Liver (tissue), 9 donors: ENCODE results near the gene CFAP100. TPM values are rescaled to one million over a fixed set of nuclear protein-coding genes. Genes with fewer than 3 reads are reported as not detected.

Source experiments
- DNase-seq: peaks from one replicate; pipeline ENCODE4 v3.0.0-alpha.2; 2017; ENCODE audit warnings: low spot score
- H3K27ac ChIP-seq, 2 donors: one replicate each; pipeline ENCODE4 v1.7.0; 2013; ENCODE audit warnings: inconsistent platforms in 2 of 2, low read length in 2 of 2, control low read depth in 1 of 2, low read depth in 1 of 2, mild to moderate bottlenecking in 1 of 2
- H3K27me3 ChIP-seq, 4 donors: one replicate each; pipeline versions ENCODE4 v1.6.1 to v1.7.0; 2013; ENCODE audit warnings: low read length in 3 of 4, inconsistent platforms in 1 of 4, mild to moderate bottlenecking in 1 of 4, moderate library complexity in 1 of 4; ENCODE audit not compliant: control insufficient read depth in 4 of 4, insufficient read depth in 4 of 4
- H3K36me3 ChIP-seq, 4 donors: one replicate each; pipeline versions ENCODE4 v1.6.1 to v1.7.0; 2013; ENCODE audit warnings: low read length in 3 of 4, mild to moderate bottlenecking in 3 of 4, low read depth in 1 of 4, moderate library complexity in 1 of 4; ENCODE audit not compliant: control insufficient read depth in 4 of 4, insufficient read depth in 3 of 4
- H3K4me1 ChIP-seq, 4 donors: one replicate each; pipeline versions ENCODE4 v1.6.1 to v1.7.0; 2013; ENCODE audit warnings: low read length in 3 of 4, mild to moderate bottlenecking in 3 of 4, moderate library complexity in 1 of 4; ENCODE audit not compliant: control insufficient read depth in 4 of 4, insufficient read depth in 4 of 4
- H3K4me3 ChIP-seq, 3 donors: one replicate each; pipeline versions ENCODE4 v1.6.1 to v1.7.0; 2013; ENCODE audit warnings: low read length in 3 of 3, control low read depth in 1 of 3, low read depth in 1 of 3, mild to moderate bottlenecking in 1 of 3
- H3K9ac ChIP-seq, 2 donors: one replicate each; pipeline ENCODE4 v1.7.0; 2013; ENCODE audit warnings: low read length in 2 of 2, mild to moderate bottlenecking in 2 of 2, moderate library complexity in 2 of 2, control low read depth in 1 of 2, low read depth in 1 of 2
- H3K9me3 ChIP-seq, 4 donors: one replicate each; pipeline versions ENCODE4 v1.6.1 to v1.7.0; 2013; ENCODE audit warnings: low read length in 3 of 4; ENCODE audit not compliant: control insufficient read depth in 4 of 4
- ATF3 ChIP-seq: IDR thresholded peaks from 2 replicates; pipeline ENCODE4 v1.6.1; 2016; ENCODE audit warnings: antibody characterized with exemption
- CTCF ChIP-seq: fragments of 150-350 bp; IDR thresholded peaks from 2 replicates; pipeline ENCODE4 v1.5.1; 2017; ENCODE audit warnings: improper control_type of control experiment, low read depth, low read length; ENCODE audit not compliant: missing input control
- EGR1 ChIP-seq, 2 donors: IDR thresholded peaks; 2 replicates each; pipeline ENCODE4 v1.6.1; 2016 to 2018; ENCODE audit warnings: antibody characterized with exemption in 2 of 2, low read depth in 2 of 2
- FOXA1 ChIP-seq: IDR thresholded peaks from 2 replicates; pipeline ENCODE4 v1.6.1; 2016; ENCODE audit warnings: antibody characterized with exemption
- FOXA2 ChIP-seq: IDR thresholded peaks from 2 replicates; pipeline ENCODE4 v1.6.1; 2016; ENCODE audit warnings: antibody characterized with exemption
- GABPA ChIP-seq, 2 donors: IDR thresholded peaks in 1 of 2; conservative IDR thresholded peaks in 1 of 2; 2 replicates each; pipeline ENCODE4 v1.6.1; 2016; ENCODE audit warnings: antibody characterized with exemption in 2 of 2, mild to moderate bottlenecking in 1 of 2, moderate library complexity in 1 of 2
- HNF4A ChIP-seq, 2 donors: conservative IDR thresholded peaks; 2 replicates each; pipeline ENCODE4 v1.6.1; 2016; ENCODE audit warnings: antibody characterized with exemption in 2 of 2, mild to moderate bottlenecking in 2 of 2
- HNF4G ChIP-seq: IDR thresholded peaks from 2 replicates; pipeline ENCODE4 v1.6.1; 2016; ENCODE audit warnings: antibody characterized with exemption
- JUND ChIP-seq, 2 donors: IDR thresholded peaks; 2 replicates each; pipeline ENCODE4 v1.6.1; 2016; ENCODE audit warnings: antibody characterized with exemption in 2 of 2
- MAX ChIP-seq: IDR thresholded peaks from 2 replicates; pipeline ENCODE4 v1.6.1; 2016; ENCODE audit warnings: antibody characterized with exemption
- NR2F2 ChIP-seq: IDR thresholded peaks from 2 replicates; pipeline ENCODE4 v1.6.1; 2016; ENCODE audit warnings: antibody characterized with exemption
- RAD21 ChIP-seq, 2 donors: IDR thresholded peaks; 2 replicates each; pipeline ENCODE4 v1.6.1; 2016; ENCODE audit warnings: antibody characterized with exemption in 2 of 2, mild to moderate bottlenecking in 2 of 2
- REST ChIP-seq: IDR thresholded peaks from 2 replicates; pipeline ENCODE4 v1.6.1; 2016; ENCODE audit warnings: antibody characterized with exemption, mild to moderate bottlenecking
- RXRA ChIP-seq, 2 donors: IDR thresholded peaks; 2 replicates each; pipeline ENCODE4 v1.6.1; 2017 to 2018; ENCODE audit warnings: antibody characterized with exemption in 2 of 2, mild to moderate bottlenecking in 1 of 2
- SP1 ChIP-seq: IDR thresholded peaks from 2 replicates; pipeline ENCODE4 v1.6.1; 2018; ENCODE audit warnings: antibody characterized with exemption, mild to moderate bottlenecking
- TAF1 ChIP-seq: conservative IDR thresholded peaks from 2 replicates; pipeline ENCODE4 v1.6.1; 2016; ENCODE audit warnings: antibody characterized with exemption, mild to moderate bottlenecking
- YY1 ChIP-seq: IDR thresholded peaks from 2 replicates; pipeline ENCODE4 v1.6.1; 2016; ENCODE audit warnings: antibody characterized with exemption, mild to moderate bottlenecking
- ZBTB33 ChIP-seq: IDR thresholded peaks from 2 replicates; pipeline ENCODE4 v1.6.1; 2016; ENCODE audit warnings: antibody characterized with exemption
- WGBS: extraction: QIAGEN DNeasy Blood & Tissue Kit; methylation state at CpG from one replicate; pipeline ENCODE4 v1.1.7; 2013; 5-methylcytosine and 5-hydroxymethylcytosine counted together
- polyA plus RNA-seq, 2 donors: library from polyadenylated mRNA; stranded (reverse) in 1 of 2; unstranded in 1 of 2; fragments of 200-250 nt in 1 of 2; fragments of >200 nt in 1 of 2; fragmentation: Nextera tagmentation in 1 of 2; extraction: Ambion mirVana in 1 of 2; gene quantifications; one replicate each; pipeline versions ENCODE4 v1.2.1 to v1.2.3, GENCODE V29; 2013 to 2015
- total RNA-seq, 2 donors: library from RNA; depleted of rRNA; stranded (reverse); fragments of >200 nt; gene quantifications; one replicate each; pipeline ENCODE4 v1.2.3, GENCODE V29; 2014
- donor health status: healthy.
- donor health status: healthy.
- donor health status: healthy.
- donor health status: healthy.
- donor health status: healthy.

CFAP100 gene
- total and polyA plus RNA-seq, 4 donors = not detected

GRCh38 chr3:126399756-126400155, 5.0 kb downstream of the CFAP100 start (continued):
- TF ChIP-seq REST (no peak), ATF3 (no peak), NR2F2 (no peak), JUND (IDR thresholded peaks at IDR 0.05) (no peak), RXRA (IDR thresholded peaks at IDR 0.05) (no peak), HNF4A (conservative IDR thresholded peaks at IDR 0.05) (no peak)

- WGBS = 80% methylated on average over 8 of the region's 8 CpGs
- no peaks in the 10 kb centered on the region for H3K36me3 ChIP-seq
- no peak overlapping the region for H3K27ac ChIP-seq
- no peak for TF ChIP-seq GABPA (IDR thresholded peaks at IDR 0.05 in 1 of 2, conservative IDR thresholded peaks at IDR 0.05 in 1 of 2)
- no peak for TF ChIP-seq JUND (IDR thresholded peaks at IDR 0.05)
- no peak for TF ChIP-seq MAX
- H3K4me3 ChIP-seq = no peak overlapping the region
- no peak for DNase-seq
- H3K9ac ChIP-seq = no peak overlapping the region
- H3K27me3 ChIP-seq = no peaks in the 10 kb centered on the region
- no peaks in the 10 kb centered on the region for H3K4me1 ChIP-seq
- no peaks in the 10 kb centered on the region for H3K9me3 ChIP-seq
These were observed 7.0 kb downstream of the CFAP100 start for GRCh38 chr3:126401611-126402160.

GRCh38 chr3:126402178-126402577, 7.5 kb downstream of the CFAP100 start:
- TF ChIP-seq JUND (IDR thresholded peaks at IDR 0.05) (no peak), YY1 (no peak), RAD21 (IDR thresholded peaks at IDR 0.05) (no peak), EGR1 (IDR thresholded peaks at IDR 0.05; ENCODE audit: low read depth in 2 of 2) (no peak), GABPA (IDR thresholded peaks at IDR 0.05 in 1 of 2, conservative IDR thresholded peaks at IDR 0.05 in 1 of 2) (no peak), HNF4G (no peak), ZBTB33 (no peak), MAX (no peak), HNF4A (conservative IDR thresholded peaks at IDR 0.05) (no peak), FOXA1 (no peak), REST (no peak), ATF3 (no peak), FOXA2 (no peak), NR2F2 (no peak), RXRA (IDR thresholded peaks at IDR 0.05) (no peak), TAF1 (no peak), SP1 (no peak), CTCF (no peak)

More at GRCh38 chr3:126402178-126402577, 7.5 kb downstream of the CFAP100 start:
- H3K27ac ChIP-seq = no peak overlapping the region
- no peaks in the 10 kb centered on the region for H3K9me3 ChIP-seq
- H3K4me1 ChIP-seq = no peaks in the 10 kb centered on the region
- no peaks in the 10 kb centered on the region for H3K36me3 ChIP-seq
- H3K4me3 ChIP-seq = no peak overlapping the region
- DNase-seq = no peak
- no peaks in the 10 kb centered on the region for H3K27me3 ChIP-seq
- WGBS = 86% methylated on average over 6 of the region's 6 CpGs
- H3K9ac ChIP-seq = no peak overlapping the region
